IMR-90 (cell line): Measurements from ENCODE around the gene TP53AIP1. TPM values are rescaled to one million over a fixed set of nuclear protein-coding genes. Genes with fewer than 3 reads are reported as not detected.

Experiments
- ATAC-seq: fragments of 200-7000 bp; cut with Tn5 transposase; 2 replicates; pipeline ENCODE4 v1.9.1; 2020; ENCODE audit warnings: low read depth, mild to moderate bottlenecking, moderate library complexity
- BruUV-seq: library from RNA; stranded (reverse); fragments of 400-500 nt; replicated peaks from 2 replicates; lab custom pipeline; 2021; lab: Mats Ljungman, UMichigan
- CTCF ChIA-PET: fragments of 300-600 bp; formaldehyde crosslinking; extraction: SDS; loops from one replicate; lab custom pipeline; 2021; ENCODE audit warnings: antibody characterized with exemption; lab: Yijun Ruan, JAX
- POLR2A ChIA-PET: fragments of 300-600 bp; sonication (Branson Sonifier 250); formaldehyde crosslinking; loops from one replicate; lab custom pipeline; 2022; ENCODE audit warnings: antibody characterized with exemption; ENCODE audit not compliant: unreplicated experiment; lab: Charles Lee
- DNase-seq: peaks from one replicate; pipeline ENCODE4 v3.0.0; 2013
- H2AFZ ChIP-seq: replicated peaks from 2 replicates; pipeline ENCODE3; 2013; ENCODE audit warnings: low read length, mild to moderate bottlenecking; ENCODE audit not compliant: poor library complexity
- H2AK5ac ChIP-seq: 2 replicates; pipeline ENCODE4 v1.6.1; 2013; ENCODE audit warnings: low read depth, low read length, inconsistent platforms
- H2AK9ac ChIP-seq: replicated peaks from 2 replicates; pipeline ENCODE3; 2013; ENCODE audit warnings: mild to moderate bottlenecking, low read depth, low read length, moderate library complexity; ENCODE audit not compliant: poor library complexity
- H2BK120ac ChIP-seq: 2 replicates; pipeline ENCODE4 v1.6.1; 2013; ENCODE audit warnings: low read depth, low read length, inconsistent platforms
- H2BK15ac ChIP-seq: 3 replicates; pipeline ENCODE4 v1.6.1; 2013; ENCODE audit warnings: low read depth, low read length, inconsistent platforms
- H2BK20ac ChIP-seq: 2 replicates; pipeline ENCODE4 v1.6.1; 2013; ENCODE audit warnings: low read depth, mild to moderate bottlenecking, inconsistent platforms, low read length, moderate library complexity
- H2BK5ac ChIP-seq: 2 replicates; pipeline ENCODE4 v1.6.1; 2013; ENCODE audit warnings: mild to moderate bottlenecking, low read depth, low read length, inconsistent platforms; ENCODE audit not compliant: poor library complexity, severe bottlenecking
- H3K14ac ChIP-seq: replicated peaks from 2 replicates; pipeline ENCODE4 v1.6.1; 2013; ENCODE audit warnings: low read depth, low read length, inconsistent platforms
- H3K18ac ChIP-seq: 2 replicates; pipeline ENCODE4 v1.6.1; 2013; ENCODE audit warnings: low read depth, low read length, control low read depth
- H3K23ac ChIP-seq: 2 replicates; pipeline ENCODE4 v1.6.1; 2013; ENCODE audit warnings: low read depth, low read length, inconsistent platforms
- H3K27ac ChIP-seq: 2 replicates; pipeline ENCODE4 v1.5.1; 2013; ENCODE audit warnings: mild to moderate bottlenecking, control low read depth, low read length; ENCODE audit not compliant: insufficient read depth
- H3K27me3 ChIP-seq: 2 replicates; pipeline ENCODE4 v1.6.1; 2013; ENCODE audit warnings: low read length; ENCODE audit not compliant: control insufficient read depth, insufficient read depth
- H3K36me3 ChIP-seq: 2 replicates; pipeline ENCODE4 v1.6.1; 2013; ENCODE audit warnings: low read length, mixed read lengths; ENCODE audit not compliant: control insufficient read depth, insufficient read depth
- H3K4ac ChIP-seq: 2 replicates; pipeline ENCODE4 v1.6.1; 2013; ENCODE audit warnings: low read depth, low read length, inconsistent platforms
- H3K4me1 ChIP-seq: 2 replicates; pipeline ENCODE4 v1.6.1; 2013; ENCODE audit warnings: low read length, mixed read lengths; ENCODE audit not compliant: control insufficient read depth, insufficient read depth
- H3K4me2 ChIP-seq: 2 replicates; pipeline ENCODE4 v1.6.1; 2013; ENCODE audit warnings: low read depth, mild to moderate bottlenecking, control low read depth, low read length, moderate library complexity
- H3K4me3 ChIP-seq: 2 replicates; pipeline ENCODE4 v1.5.1; 2013; ENCODE audit warnings: low read depth, mild to moderate bottlenecking, control low read depth, low read length, moderate library complexity; ENCODE audit not compliant: insufficient read depth
- H3K56ac ChIP-seq: 2 replicates; pipeline ENCODE4 v1.6.1; 2013; ENCODE audit warnings: low read length, inconsistent platforms; ENCODE audit not compliant: insufficient read depth; ENCODE audit errors: extremely low read depth
- H3K79me1 ChIP-seq, 2 experiments: 2 replicates each; pipeline ENCODE4 v1.6.1; 2013; ENCODE audit warnings: low read length in 2 of 2, inconsistent platforms in 1 of 2, low read depth in 1 of 2
- H3K9ac ChIP-seq: 2 replicates; pipeline ENCODE4 v1.6.1; 2013; ENCODE audit warnings: low read depth, low read length, control low read depth
- H3K9me1 ChIP-seq: 2 replicates; pipeline ENCODE4 v1.6.1; 2013; ENCODE audit warnings: low read length, inconsistent platforms; ENCODE audit not compliant: insufficient read depth
- H3K9me3 ChIP-seq: 2 replicates; pipeline ENCODE4 v1.6.1; 2013; ENCODE audit warnings: low read length; ENCODE audit not compliant: control insufficient read depth, insufficient read depth
- H4K20me1 ChIP-seq: 2 replicates; pipeline ENCODE4 v1.6.1; 2013; ENCODE audit warnings: low read length, inconsistent platforms; ENCODE audit not compliant: insufficient read depth
- H4K5ac ChIP-seq: 2 replicates; pipeline ENCODE4 v1.6.1; 2013; ENCODE audit warnings: mild to moderate bottlenecking, low read depth, low read length, control low read depth
- H4K8ac ChIP-seq, 2 experiments: 2 replicates each; pipeline ENCODE4 v1.6.1; 2013; ENCODE audit warnings: low read depth in 2 of 2, low read length in 2 of 2, control low read depth in 1 of 2, inconsistent platforms in 1 of 2
- H4K91ac ChIP-seq: 2 replicates; pipeline ENCODE4 v1.6.1; 2013; ENCODE audit warnings: low read depth, low read length, inconsistent platforms; ENCODE audit not compliant: insufficient read depth
- BHLHE40 ChIP-seq: fragments of 150-350 bp; IDR thresholded peaks from 2 replicates; pipeline ENCODE4 v1.6.1; 2016; ENCODE audit warnings: mild to moderate bottlenecking, low read depth, low read length
- CHD1 ChIP-seq: IDR thresholded peaks from 2 replicates; pipeline ENCODE4 v1.6.1; 2012; ENCODE audit warnings: low read depth, low read length, improper control_type of control experiment
- FOS ChIP-seq: fragments of 150-350 bp; IDR thresholded peaks from 2 replicates; pipeline ENCODE4 v1.6.1; 2016; ENCODE audit warnings: low read depth, low read length
- MAFK ChIP-seq: IDR thresholded peaks from 2 replicates; pipeline ENCODE4 v1.6.1; 2012; ENCODE audit warnings: low read depth, low read length, improper control_type of control experiment
- MXI1 ChIP-seq: IDR thresholded peaks from 2 replicates; pipeline ENCODE4 v1.6.1; 2012; ENCODE audit warnings: low read depth, mild to moderate bottlenecking, low read length, moderate library complexity, borderline replicate concordance
- NFE2L2 ChIP-seq: fragments of 150-350 bp; IDR thresholded peaks from 2 replicates; pipeline ENCODE4 v1.6.1; 2016; ENCODE audit warnings: low read depth, mild to moderate bottlenecking, low read length
- POLR2A ChIP-seq: IDR thresholded peaks from 2 replicates; pipeline ENCODE4 v1.6.1; 2012; ENCODE audit warnings: mild to moderate bottlenecking, low read depth, low read length
- RAD21 ChIP-seq: IDR thresholded peaks from 2 replicates; pipeline ENCODE4 v1.6.1; 2012; ENCODE audit warnings: low read length, improper control_type of control experiment
- RCOR1 ChIP-seq: IDR thresholded peaks from 2 replicates; pipeline ENCODE4 v1.6.1; 2012; ENCODE audit warnings: mild to moderate bottlenecking, low read length, improper control_type of control experiment; ENCODE audit not compliant: insufficient replicate concordance
- RFX5 ChIP-seq: IDR thresholded peaks from 2 replicates; pipeline ENCODE4 v1.8.0; 2012; ENCODE audit warnings: low read depth, mild to moderate bottlenecking, low read length, moderate library complexity
- SMC3 ChIP-seq: fragments of 150-350 bp; IDR thresholded peaks from 2 replicates; pipeline ENCODE4 v1.6.1; 2016; ENCODE audit warnings: low read depth, mild to moderate bottlenecking, antibody characterized with exemption, low read length, moderate library complexity
- USF2 ChIP-seq: fragments of 150-350 bp; IDR thresholded peaks from 2 replicates; pipeline ENCODE4 v1.6.1; 2017; ENCODE audit warnings: mild to moderate bottlenecking, antibody characterized with exemption, low read length, low read depth
- WGBS, 2 experiments: methylation state at CpG; one replicate each; pipeline versions ENCODE4 v1.1.5 to v1.1.7; 2013; ENCODE audit warnings: missing lambda C conversion rate in 2 of 2; ENCODE audit not compliant: insufficient read length in 1 of 2; ENCODE audit errors: extremely low coverage in 2 of 2; 5-methylcytosine and 5-hydroxymethylcytosine counted together
- dilution Hi-C: fragments of 300-500 bp; cut with HindIII; formaldehyde crosslinking; loops from one replicate; pipeline ENCODE4 v1.14.3; 2018; ENCODE audit warnings: low sequenced_read_pairs; ENCODE audit not compliant: unreplicated experiment
- in situ Hi-C: fragments of 300-500 bp; cut with MboI; formaldehyde crosslinking; loops from 3 replicates; pipeline ENCODE4 v1.14.3; 2019; ENCODE audit warnings: low sequenced_read_pairs, inconsistent platforms, mixed read lengths
- intact Hi-C: fragments of 100-400 bp; cut with micrococcal nuclease; formaldehyde crosslinking; loops from 2 replicates; pipeline ENCODE4 v1.10.0; 2022
- polyA plus RNA-seq, 3 experiments: library from polyadenylated mRNA; depleted of rRNA; stranded (reverse); fragments of >200 nt; gene quantifications; 2 replicates each; pipeline ENCODE4 v1.2.3, GENCODE V29; 2012; ENCODE audit warnings: low replicate concordance in 1 of 3
- total RNA-seq: library from RNA; depleted of rRNA; stranded (reverse); fragments of >200 nt; gene quantifications from 2 replicates; pipeline ENCODE4 v1.2.3, GENCODE V29; 2012
- TF ChIP-seq, protein P1 (sequence below): fragments of 150-350 bp; IDR thresholded peaks from 2 replicates; pipeline ENCODE4 v1.6.1; 2016; ENCODE audit warnings: low read depth, mild to moderate bottlenecking, low read length, moderate library complexity, borderline replicate concordance

The TP53AIP1 gene
- total and polyA plus RNA-seq, 2 of the 4 experiments (the other 2 are of a cell fraction): not detected

GRCh38 chr11:128914216-128915148 lies 28.2 kb downstream of the TP53AIP1 start (continued):
- TF ChIP-seq, protein P1, sequence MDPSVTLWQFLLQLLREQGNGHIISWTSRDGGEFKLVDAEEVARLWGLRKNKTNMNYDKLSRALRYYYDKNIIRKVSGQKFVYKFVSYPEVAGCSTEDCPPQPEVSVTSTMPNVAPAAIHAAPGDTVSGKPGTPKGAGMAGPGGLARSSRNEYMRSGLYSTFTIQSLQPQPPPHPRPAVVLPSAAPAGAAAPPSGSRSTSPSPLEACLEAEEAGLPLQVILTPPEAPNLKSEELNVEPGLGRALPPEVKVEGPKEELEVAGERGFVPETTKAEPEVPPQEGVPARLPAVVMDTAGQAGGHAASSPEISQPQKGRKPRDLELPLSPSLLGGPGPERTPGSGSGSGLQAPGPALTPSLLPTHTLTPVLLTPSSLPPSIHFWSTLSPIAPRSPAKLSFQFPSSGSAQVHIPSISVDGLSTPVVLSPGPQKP: no peak

DNA sequence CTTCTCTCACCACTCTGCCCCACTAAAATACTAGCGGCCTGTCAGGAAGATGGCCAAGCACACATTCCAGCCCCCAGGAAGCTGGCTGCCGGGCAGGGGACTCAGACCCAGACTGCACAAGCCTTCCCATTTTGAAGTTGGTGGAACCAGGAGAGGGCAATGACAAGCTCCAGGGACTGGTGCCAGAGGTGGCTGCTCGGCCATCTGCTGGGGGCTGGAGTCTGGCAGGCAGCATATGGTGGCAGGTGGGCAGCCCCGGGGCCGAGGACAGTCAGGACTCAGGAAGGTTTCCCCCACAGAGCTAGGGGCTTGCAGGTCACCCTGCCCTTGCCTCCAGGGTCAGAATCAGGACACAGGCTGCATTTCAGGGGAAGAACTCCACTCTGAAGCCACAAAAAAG lies 28.9 kb downstream of the TP53AIP1 start:
- Histone ChIP-seq H2BK5ac (no peak overlapping the region), H4K20me1 (no peaks in the 10 kb centered on the region), H3K79me1 (no peaks in the 10 kb centered on the region), H2BK20ac (no peak overlapping the region), H3K9ac (no peak overlapping the region), H3K4ac (no peak overlapping the region), H3K9me1 (peaks cover 4% of the 10 kb centered on the region; the same call in 1 of the 2 replicates), H3K27me3 (peaks cover 31% of the 10 kb centered on the region), H2AK9ac (no peak overlapping the region), H3K36me3 (no peaks in the 10 kb centered on the region), H3K56ac (no peak overlapping the region), H2AK5ac (no peak overlapping the region), H2BK15ac (no peak overlapping the region), H2AFZ (no peak overlapping the region), H4K5ac (no peak overlapping the region), H4K91ac (no peak overlapping the region), H4K8ac (no peak overlapping the region), H3K9me3 (peaks cover 3% of the 10 kb centered on the region; the same call in 1 of the 2 replicates), H3K27ac (no peak overlapping the region), H3K23ac (no peak overlapping the region), H2BK120ac (no peak overlapping the region), H3K4me2 (no peak overlapping the region), H3K4me1 (peaks cover 20% of the 10 kb centered on the region), H3K4me3 (no peak overlapping the region), H3K18ac (no peak overlapping the region), H3K14ac (no peak overlapping the region)
- in situ Hi-C loops (no loop called here), intact Hi-C loops (no loop called here), dilution Hi-C loops (no loop called here)
- ATAC-seq (no peak), DNase-seq (no peak)
- no CpG with 5 or more reads among the region's 5 CpGs for WGBS, 2 experiments
- no TSS peak for BruUV-seq
- CTCF ChIA-PET: no interaction called here
- POLR2A ChIA-PET: no interaction called here
- TF ChIP-seq, protein P1: no peak
- TF ChIP-seq MXI1 (no peak), MAFK (no peak), BHLHE40 (no peak), NFE2L2 (no peak), SMC3 (no peak), CHD1 (no peak), RCOR1 (no peak), USF2 (no peak), RFX5 (no peak), FOS (no peak), RAD21 (no peak), POLR2A (no peak)
